Activated CD4-positive, CD25-positive, alpha-beta regulatory T cell treated with anti-CD3 and anti-CD28 coated beads, Interleukin-2, amount 50 U/mL, for 72 hours (primary cell): Measurements from ENCODE around the gene NAGLU.
"Not testable (repeated sequence)": the region's sequence is repeated elsewhere in the genome, so short reads cannot be mapped to it uniquely, and the experiment has no call there.

Experiments used
- DNase-seq: peaks from one replicate; pipeline ENCODE4 v3.0.0; 2021

Gene NAGLU

GRCh38 chr17:42521666-42522262 is 14.3 kb upstream of the NAGLU start:
- DNase-seq = no peak

DNA sequence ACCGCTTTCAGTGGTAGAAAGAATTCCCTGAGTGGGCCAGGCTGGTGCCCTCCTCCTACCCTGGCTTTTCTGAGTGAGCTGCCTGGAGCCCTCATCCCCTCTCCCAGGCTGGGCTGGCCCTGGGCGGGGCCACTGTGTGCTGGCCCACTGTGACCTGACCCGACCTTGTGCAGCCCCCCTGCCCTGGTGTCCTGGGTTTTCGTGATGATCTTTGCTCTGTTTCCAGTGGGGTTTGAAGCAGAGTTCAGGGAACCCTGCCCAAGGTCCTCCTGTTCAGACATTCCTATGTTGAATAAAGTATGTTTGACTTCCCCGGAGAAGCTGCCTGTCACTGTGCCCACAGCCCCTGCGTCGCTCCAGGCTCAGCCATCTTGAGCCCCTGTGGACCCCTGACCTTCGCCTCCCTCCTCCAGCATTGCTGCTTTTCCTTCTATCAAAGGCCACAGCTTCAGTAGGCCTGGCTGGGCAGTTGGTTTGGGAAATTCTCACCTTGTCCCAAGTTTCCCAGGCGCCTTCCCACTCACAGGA is 13.7 kb upstream of the NAGLU start:
- no peak for DNase-seq

GRCh38 chr17:42522798-42523278 is 13.2 kb upstream of the NAGLU start:
- DNase-seq = no peak

DNA sequence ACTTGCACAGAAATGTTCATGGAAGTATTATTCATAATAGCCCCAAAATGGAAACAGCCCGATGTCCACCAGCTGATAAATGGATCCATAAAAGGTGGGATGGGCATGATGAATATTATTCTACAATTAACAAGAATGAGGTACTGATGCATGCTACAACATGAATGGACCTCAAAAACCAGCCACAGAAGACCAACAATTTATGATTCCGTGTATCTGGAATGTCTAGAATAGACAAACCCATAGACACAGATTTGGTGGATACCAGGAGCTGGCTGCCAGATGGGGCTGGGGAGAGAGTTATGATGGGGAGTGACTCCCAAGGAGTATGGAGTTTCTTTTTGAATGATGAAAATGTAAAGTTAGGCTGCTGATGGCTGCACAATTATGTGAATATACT is 10.8 kb upstream of the NAGLU start:
- no peak for DNase-seq

DNA sequence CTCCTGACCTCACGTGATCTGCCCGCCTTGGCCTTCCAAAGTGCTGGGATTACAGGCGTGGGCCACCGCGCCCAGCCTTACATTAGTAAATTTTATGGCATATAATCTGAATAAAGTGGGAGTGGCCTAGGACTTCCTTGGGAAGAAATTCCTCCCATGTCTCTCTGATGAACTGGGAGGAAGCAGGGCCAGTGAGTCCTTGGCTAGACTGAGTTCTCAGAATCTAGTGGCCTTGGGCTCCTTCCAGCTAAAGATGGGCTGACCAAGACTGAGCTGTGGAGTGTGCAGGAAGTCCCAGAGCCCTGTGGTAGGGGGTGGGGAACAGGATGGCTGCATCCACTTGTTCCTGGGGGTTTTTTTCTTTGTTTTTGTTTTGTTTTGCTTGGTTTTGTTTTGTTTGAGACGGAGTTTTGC is 10.0 kb upstream of the NAGLU start:
- DNase-seq = no peak

DNA sequence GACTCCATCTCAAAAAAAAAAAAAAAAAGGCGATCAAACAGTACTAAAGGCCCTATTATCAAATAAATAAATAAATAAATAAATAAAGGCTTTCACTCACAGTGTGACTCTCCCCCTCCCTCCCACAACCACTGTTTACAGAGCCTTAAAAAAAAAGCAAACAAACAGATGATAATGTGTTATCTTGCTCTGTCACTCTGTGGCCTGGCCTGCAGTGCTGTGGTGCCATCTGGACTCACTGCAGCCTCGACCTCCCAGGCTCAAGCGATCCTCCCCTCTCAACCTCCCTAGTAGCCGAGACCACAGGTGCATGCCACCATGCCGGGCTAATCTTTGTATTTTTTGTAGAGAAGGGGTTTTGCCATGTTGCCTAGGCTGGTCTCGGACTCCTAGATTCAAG is 8.1 kb upstream of the NAGLU start:
- no peak for DNase-seq

GRCh38 chr17:42529061-42529460 is 7.0 kb upstream of the NAGLU start:
- no peak for DNase-seq

- no peak for DNase-seq
Measured at GRCh38 chr17:42530952-42531454, 5.0 kb upstream of the NAGLU start.

GRCh38 chr17:42531455-42532354 is 4.3 kb upstream of the NAGLU start:
- DNase-seq = peak; percentile 53

GRCh38 chr17:42535155-42536047 is 640 bp upstream of the NAGLU start:
- no peak for DNase-seq

GRCh38 chr17:42536372-42537155 is 523 bp downstream of the NAGLU start:
- peak; percentile 87 for DNase-seq

DNA sequence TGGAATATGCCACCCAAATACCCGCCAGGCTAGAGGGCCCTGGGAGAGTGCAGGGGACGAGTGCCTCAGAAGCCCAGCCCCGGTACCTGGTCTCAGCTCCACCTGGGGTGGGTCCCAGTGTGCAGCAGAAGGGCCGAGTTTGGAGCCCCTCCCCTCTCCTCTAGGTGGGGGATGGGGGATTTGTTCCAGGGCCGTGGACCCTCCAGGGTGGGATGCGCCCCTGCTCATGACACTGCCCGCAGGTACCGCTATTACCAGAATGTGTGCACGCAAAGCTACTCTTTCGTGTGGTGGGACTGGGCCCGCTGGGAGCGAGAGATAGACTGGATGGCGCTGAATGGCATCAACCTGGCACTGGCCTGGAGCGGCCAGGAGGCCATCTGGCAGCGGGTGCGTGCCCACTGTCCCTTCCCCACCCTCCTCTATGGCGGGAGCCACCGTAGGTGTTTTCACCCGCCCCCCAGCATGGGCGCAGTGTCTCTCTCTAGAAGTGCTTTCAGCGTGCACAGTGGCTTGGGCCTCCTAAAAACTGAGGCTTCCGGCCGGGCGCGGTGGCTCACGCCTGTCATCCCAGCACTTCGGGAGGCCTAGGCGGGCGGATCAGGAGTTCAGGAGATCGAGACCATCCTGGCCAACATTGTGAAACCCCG is 1.2 kb downstream of the NAGLU start:
- no peak for DNase-seq

GRCh38 chr17:42537826-42538451 is 1.9 kb downstream of the NAGLU start:
- no peak for DNase-seq

- DNase-seq = no peak
Measured at GRCh38 chr17:42538482-42538881, 2.4 kb downstream of the NAGLU start.

GRCh38 chr17:42540558-42540957 is 4.5 kb downstream of the NAGLU start:
- not testable (repeated sequence) for DNase-seq

DNA sequence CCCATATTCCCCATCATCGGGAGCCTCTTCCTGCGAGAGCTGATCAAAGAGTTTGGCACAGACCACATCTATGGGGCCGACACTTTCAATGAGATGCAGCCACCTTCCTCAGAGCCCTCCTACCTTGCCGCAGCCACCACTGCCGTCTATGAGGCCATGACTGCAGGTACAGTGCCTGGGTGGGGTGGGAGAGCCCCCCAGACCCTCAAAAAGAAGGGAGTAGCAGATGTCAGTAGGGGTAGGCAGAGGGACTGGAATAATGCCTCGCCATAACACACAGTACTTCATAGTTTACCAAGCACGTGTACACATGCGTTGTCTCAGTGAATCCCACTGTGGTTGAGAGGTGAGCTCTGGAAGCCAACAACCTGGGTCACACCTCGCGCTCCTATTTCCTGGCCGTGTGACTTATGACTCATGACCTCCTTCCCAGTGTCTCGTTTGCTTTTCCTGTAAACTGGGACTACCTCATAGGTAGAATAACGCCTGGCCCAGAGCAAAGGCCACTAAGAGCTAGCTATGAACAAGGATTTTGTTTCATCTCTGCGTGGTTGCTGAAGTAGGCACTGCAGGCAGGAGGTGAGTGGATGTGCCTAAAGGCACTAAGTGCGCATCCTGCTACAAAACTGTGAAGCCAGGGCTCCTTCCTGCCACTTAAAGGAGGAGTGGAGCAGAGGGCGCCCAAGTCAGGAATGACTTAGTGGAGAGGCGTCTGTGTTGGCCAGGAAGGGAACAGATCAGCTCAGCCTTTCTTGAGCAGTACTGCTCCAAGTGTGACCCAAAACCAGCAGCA is 5.2 kb downstream of the NAGLU start:
- DNase-seq = no peak

DNA sequence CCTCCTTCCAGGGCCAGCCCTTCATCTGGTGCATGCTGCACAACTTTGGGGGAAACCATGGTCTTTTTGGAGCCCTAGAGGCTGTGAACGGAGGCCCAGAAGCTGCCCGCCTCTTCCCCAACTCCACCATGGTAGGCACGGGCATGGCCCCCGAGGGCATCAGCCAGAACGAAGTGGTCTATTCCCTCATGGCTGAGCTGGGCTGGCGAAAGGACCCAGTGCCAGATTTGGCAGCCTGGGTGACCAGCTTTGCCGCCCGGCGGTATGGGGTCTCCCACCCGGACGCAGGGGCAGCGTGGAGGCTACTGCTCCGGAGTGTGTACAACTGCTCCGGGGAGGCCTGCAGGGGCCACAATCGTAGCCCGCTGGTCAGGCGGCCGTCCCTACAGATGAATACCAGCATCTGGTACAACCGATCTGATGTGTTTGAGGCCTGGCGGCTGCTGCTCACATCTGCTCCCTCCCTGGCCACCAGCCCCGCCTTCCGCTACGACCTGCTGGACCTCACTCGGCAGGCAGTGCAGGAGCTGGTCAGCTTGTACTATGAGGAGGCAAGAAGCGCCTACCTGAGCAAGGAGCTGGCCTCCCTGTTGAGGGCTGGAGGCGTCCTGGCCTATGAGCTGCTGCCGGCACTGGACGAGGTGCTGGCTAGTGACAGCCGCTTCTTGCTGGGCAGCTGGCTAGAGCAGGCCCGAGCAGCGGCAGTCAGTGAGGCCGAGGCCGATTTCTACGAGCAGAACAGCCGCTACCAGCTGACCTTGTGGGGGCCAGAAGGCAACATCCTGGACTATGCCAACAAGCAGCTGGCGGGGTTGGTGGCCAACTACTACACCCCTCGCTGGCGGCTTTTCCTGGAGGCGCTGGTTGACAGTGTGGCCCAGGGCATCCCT is 7.4 kb downstream of the NAGLU start:
- no peak for DNase-seq

DNA sequence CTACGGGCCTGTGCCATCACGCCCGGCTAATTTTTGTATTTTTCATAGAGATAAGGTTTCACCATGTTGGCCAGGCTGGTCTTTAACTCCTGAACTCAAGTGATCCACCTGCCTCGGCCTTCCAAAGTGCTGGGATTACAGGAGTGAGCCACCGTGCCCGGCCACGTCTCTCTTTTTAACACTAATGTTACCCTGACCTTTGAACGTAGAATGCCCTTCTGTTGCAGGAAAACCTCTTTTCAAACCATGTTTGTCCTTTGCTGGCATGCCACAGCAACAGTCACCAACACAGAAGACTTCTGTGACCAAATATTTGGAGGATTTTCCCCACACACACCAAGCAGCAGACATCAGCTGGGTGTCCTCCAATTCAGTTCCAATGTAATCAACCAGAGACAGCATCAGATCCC is 8.8 kb downstream of the NAGLU start:
- DNase-seq = no peak
